Astrocyte (in vitro differentiated cells and primary cell): Measurements from ENCODE around the gene RAB19. TPM values are rescaled to one million over a fixed set of nuclear protein-coding genes. Genes with fewer than 3 reads are reported as not detected.

Experiments used
- DNase-seq: peaks from one replicate; pipeline ENCODE4 v3.0.0-alpha.2; 2010; ENCODE audit warnings: low read depth
- FAIRE-seq: peaks from 2 replicates; lab custom pipeline; 2011; peaks lifted over from hg19 to GRCh38; lab: Jason Lieb, UNC
- H2AFZ ChIP-seq: 2 replicates; pipeline ENCODE4 v1.6.0; 2012; ENCODE audit warnings: low read depth, low read length, inconsistent platforms
- H3K27ac ChIP-seq: 2 replicates; pipeline ENCODE4 v1.5.1; 2011; ENCODE audit warnings: low read depth, low read length, inconsistent platforms
- H3K27me3 ChIP-seq: 2 replicates; pipeline ENCODE4 v1.6.0; 2011; ENCODE audit warnings: low read length, inconsistent platforms; ENCODE audit not compliant: insufficient read depth
- H3K36me3 ChIP-seq: 2 replicates; pipeline ENCODE4 v1.5.1; 2011; ENCODE audit warnings: low read length, inconsistent platforms; ENCODE audit not compliant: insufficient read depth
- H3K4me1 ChIP-seq: 2 replicates; pipeline ENCODE4 v1.5.1; 2011; ENCODE audit warnings: low read length, inconsistent platforms; ENCODE audit not compliant: insufficient read depth
- H3K4me2 ChIP-seq: 2 replicates; pipeline ENCODE4 v1.6.0; 2012; ENCODE audit warnings: low read length, inconsistent platforms
- H3K4me3 ChIP-seq: 2 replicates; pipeline ENCODE4 v1.5.1; 2011; ENCODE audit warnings: low read depth, mild to moderate bottlenecking, low read length, inconsistent platforms; ENCODE audit not compliant: insufficient read depth
- H3K79me2 ChIP-seq: 2 replicates; pipeline ENCODE4 v1.6.0; 2012; ENCODE audit warnings: mild to moderate bottlenecking, low read length, inconsistent platforms; ENCODE audit not compliant: insufficient read depth
- H3K9ac ChIP-seq: 2 replicates; pipeline ENCODE4 v1.6.0; 2012; ENCODE audit warnings: mild to moderate bottlenecking, low read length, inconsistent platforms
- H3K9me3 ChIP-seq: 2 replicates; pipeline ENCODE4 v1.5.1; 2012; ENCODE audit warnings: low read depth, mild to moderate bottlenecking, low read length, inconsistent platforms; ENCODE audit not compliant: insufficient read depth
- H4K20me1 ChIP-seq: 2 replicates; pipeline ENCODE4 v1.6.0; 2012; ENCODE audit warnings: low read length, inconsistent platforms; ENCODE audit not compliant: insufficient read depth
- H3K27ac Mint-ChIP-seq: one replicate; pipeline ENCODE4 v1.8.0; 2021; ENCODE audit warnings: mild to moderate bottlenecking, mixed read lengths; ENCODE audit not compliant: unreplicated experiment
- H3K27me3 Mint-ChIP-seq: one replicate; pipeline ENCODE4 v1.8.0; 2021; ENCODE audit warnings: low read depth, mixed read lengths; ENCODE audit not compliant: unreplicated experiment
- H3K36me3 Mint-ChIP-seq: one replicate; pipeline ENCODE4 v1.8.0; 2021; ENCODE audit warnings: low read depth, mixed read lengths; ENCODE audit not compliant: unreplicated experiment
- H3K4me1 Mint-ChIP-seq: one replicate; pipeline ENCODE4 v1.8.0; 2021; ENCODE audit warnings: low read depth, mixed read lengths; ENCODE audit not compliant: unreplicated experiment
- H3K4me3 Mint-ChIP-seq: one replicate; pipeline ENCODE4 v1.8.0; 2021; ENCODE audit warnings: mild to moderate bottlenecking, moderate library complexity, mixed read lengths; ENCODE audit not compliant: unreplicated experiment
- H3K9me3 Mint-ChIP-seq: one replicate; pipeline ENCODE4 v1.8.0; 2021; ENCODE audit warnings: mild to moderate bottlenecking, mixed read lengths; ENCODE audit not compliant: unreplicated experiment
- EZH2 ChIP-seq: IDR thresholded peaks from 2 replicates; pipeline ENCODE4 v1.6.1; 2012; ENCODE audit warnings: mild to moderate bottlenecking, low read length, inconsistent platforms; ENCODE audit not compliant: insufficient read depth
- total RNA-seq: library from RNA; stranded (reverse); gene quantifications from 2 replicates; pipeline ENCODE4 v1.2.1, GENCODE V29; 2021
- TF ChIP-seq, protein P1 (sequence below): IDR thresholded peaks from 2 replicates; pipeline ENCODE4 v1.5.1; 2011; ENCODE audit warnings: low read depth, mild to moderate bottlenecking, inconsistent platforms, low read length, moderate library complexity; ENCODE audit not compliant: insufficient read depth

The RAB19 gene
- total RNA-seq, 1 donor from 2014 or later, result not detected

DNA sequence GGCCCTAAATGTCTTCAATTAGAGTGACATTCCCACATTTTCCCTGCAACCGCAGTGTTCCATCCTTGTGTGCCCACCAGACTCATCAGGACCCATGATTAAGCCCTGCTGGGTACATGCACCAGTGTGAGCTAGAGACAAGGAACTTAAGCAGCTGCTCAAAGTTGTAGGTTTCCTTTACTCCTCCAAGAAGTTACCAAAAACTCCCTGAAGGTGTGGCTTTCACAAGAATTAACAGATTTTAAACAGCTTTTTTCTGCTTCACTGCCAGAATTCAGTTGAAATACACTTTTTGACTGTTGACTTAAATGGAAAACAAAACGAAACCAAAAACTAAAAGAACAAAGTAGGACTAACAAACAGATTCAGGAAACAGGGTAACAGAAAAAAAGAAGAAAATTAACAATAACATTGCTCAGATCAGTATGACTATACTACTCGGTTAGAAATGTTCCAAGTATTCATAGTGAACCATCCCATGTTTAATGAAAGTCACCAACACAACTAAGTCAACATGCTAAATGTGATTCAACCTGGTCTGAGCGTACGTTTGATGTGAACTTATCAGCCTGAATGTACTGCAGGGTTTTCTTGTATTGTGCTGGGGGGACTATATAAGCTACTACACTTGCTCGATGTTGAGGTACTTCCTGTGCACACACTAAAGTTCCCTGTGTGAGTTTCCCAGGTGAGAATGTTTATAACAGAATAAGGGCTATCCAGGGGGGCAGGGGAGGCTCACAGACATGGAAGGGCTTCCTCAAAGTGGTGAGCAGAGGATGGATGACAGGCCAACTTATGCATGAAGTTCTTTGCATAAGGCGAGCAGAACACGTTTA lies 27.7 kb upstream of the RAB19 start:
- DNase-seq (no peak), FAIRE-seq (no peak)
- no peak overlapping the region for H2AFZ ChIP-seq
- peaks cover 14% of the 10 kb centered on the region for H3K36me3 ChIP-seq
- Mint-ChIP-seq H3K9me3 (no peaks in the 10 kb centered on the region), H3K36me3 (peaks cover 17% of the 10 kb centered on the region), H3K27ac (no peak overlapping the region), H3K27me3 (no peaks in the 10 kb centered on the region), H3K4me1 (no peaks in the 10 kb centered on the region), H3K4me3 (no peak overlapping the region)
- H3K4me3 ChIP-seq, result no peak overlapping the region
- H3K9me3 ChIP-seq, result no peaks in the 10 kb centered on the region
- peaks cover 10% of the 10 kb centered on the region for H4K20me1 ChIP-seq
- H3K27me3 ChIP-seq, result no peaks in the 10 kb centered on the region
- H3K4me1 ChIP-seq, result no peaks in the 10 kb centered on the region
- TF ChIP-seq, protein P1, sequence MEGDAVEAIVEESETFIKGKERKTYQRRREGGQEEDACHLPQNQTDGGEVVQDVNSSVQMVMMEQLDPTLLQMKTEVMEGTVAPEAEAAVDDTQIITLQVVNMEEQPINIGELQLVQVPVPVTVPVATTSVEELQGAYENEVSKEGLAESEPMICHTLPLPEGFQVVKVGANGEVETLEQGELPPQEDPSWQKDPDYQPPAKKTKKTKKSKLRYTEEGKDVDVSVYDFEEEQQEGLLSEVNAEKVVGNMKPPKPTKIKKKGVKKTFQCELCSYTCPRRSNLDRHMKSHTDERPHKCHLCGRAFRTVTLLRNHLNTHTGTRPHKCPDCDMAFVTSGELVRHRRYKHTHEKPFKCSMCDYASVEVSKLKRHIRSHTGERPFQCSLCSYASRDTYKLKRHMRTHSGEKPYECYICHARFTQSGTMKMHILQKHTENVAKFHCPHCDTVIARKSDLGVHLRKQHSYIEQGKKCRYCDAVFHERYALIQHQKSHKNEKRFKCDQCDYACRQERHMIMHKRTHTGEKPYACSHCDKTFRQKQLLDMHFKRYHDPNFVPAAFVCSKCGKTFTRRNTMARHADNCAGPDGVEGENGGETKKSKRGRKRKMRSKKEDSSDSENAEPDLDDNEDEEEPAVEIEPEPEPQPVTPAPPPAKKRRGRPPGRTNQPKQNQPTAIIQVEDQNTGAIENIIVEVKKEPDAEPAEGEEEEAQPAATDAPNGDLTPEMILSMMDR, result no peak
- TF ChIP-seq EZH2, result no peak
- no peaks in the 10 kb centered on the region for H3K79me2 ChIP-seq
- no peak overlapping the region for H3K4me2 ChIP-seq
- no peak overlapping the region for H3K27ac ChIP-seq
- no peak overlapping the region for H3K9ac ChIP-seq

DNA sequence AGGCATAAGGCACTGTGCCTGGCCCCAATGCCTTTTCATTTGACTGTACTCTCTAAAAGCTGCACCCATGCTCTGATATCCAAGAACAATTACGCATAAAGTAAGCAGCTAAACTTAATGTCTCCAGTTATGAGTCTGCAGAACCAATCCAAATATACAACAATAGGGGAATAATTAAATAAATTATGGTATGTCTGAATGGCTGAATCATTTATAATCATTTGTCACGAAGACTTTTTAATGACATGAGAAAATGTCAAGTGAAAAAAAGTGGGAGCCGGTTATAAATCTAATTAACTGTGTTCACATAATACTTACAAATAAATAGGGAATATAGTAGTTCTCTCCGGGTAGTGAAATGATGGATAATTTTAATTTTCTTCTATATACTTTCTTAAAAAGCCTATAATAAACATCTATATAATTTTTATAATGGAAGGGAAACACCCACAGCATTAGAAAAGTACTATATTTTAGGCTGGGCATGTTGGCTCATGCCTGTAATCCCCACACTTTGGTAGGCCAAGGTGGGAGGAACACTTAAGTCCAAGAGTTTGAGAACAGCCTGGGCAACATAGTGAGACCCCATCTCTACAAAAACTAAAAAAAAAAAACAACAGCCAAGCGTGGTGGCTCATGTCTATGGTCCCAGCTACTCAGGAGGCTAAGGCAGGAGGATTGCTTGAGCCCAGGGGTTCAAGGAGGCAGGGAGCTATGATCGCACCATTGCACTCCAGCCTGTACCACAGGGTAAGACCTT lies 19.7 kb upstream of the RAB19 start:
- FAIRE-seq, result no peak
- H3K9me3 Mint-ChIP-seq, result no peaks in the 10 kb centered on the region
- Histone ChIP-seq H2AFZ (no peak overlapping the region), H3K27me3 (peaks cover 2% of the 10 kb centered on the region), H4K20me1 (peaks cover 62% of the 10 kb centered on the region), H3K9ac (no peak overlapping the region), H3K4me1 (no peaks in the 10 kb centered on the region), H3K36me3 (peaks cover 13% of the 10 kb centered on the region), H3K4me2 (no peak overlapping the region), H3K4me3 (no peak overlapping the region), H3K9me3 (no peaks in the 10 kb centered on the region), H3K27ac (no peak overlapping the region), H3K79me2 (peaks cover 55% of the 10 kb centered on the region)
- no peak overlapping the region for H3K27ac Mint-ChIP-seq
- H3K27me3 Mint-ChIP-seq, result no peaks in the 10 kb centered on the region
- H3K4me1 Mint-ChIP-seq, result no peaks in the 10 kb centered on the region
- no peak for DNase-seq
- peaks cover 2% of the 10 kb centered on the region for H3K36me3 Mint-ChIP-seq
- H3K4me3 Mint-ChIP-seq, result no peak overlapping the region
- TF ChIP-seq, protein P1, result no peak
- no peak for TF ChIP-seq EZH2
